ENCODE data around the gene CSTF2T.

Gene CSTF2T

GRCh38 chr10:51683031-51683691, 16.2 kb downstream of the CSTF2T start:
- no peak for TF ChIP-seq CTCF (IDR thresholded peaks at IDR 0.05; ENCODE audit: insufficient read depth, missing control alignments)
- DNase-seq (ENCODE audit: insufficient read length, low spot score), result no peak

GRCh38 chr10:51679841-51680240, 19.6 kb downstream of the CSTF2T start:
- no peak for TF ChIP-seq CTCF (IDR thresholded peaks at IDR 0.05; ENCODE audit: insufficient read depth, missing control alignments)
- FAIRE-seq (no peak), DNase-seq (ENCODE audit: insufficient read length, low spot score) (no peak)

More at GRCh38 chr10:51683031-51683691, 16.2 kb downstream of the CSTF2T start:
- no peak for FAIRE-seq

GRCh38 chr10:51675088-51675487, 24.3 kb downstream of the CSTF2T start:
- no peak for FAIRE-seq
- no peak for TF ChIP-seq CTCF (IDR thresholded peaks at IDR 0.05; ENCODE audit: insufficient read depth, missing control alignments)

GRCh38 chr10:51672039-51672535, 27.3 kb downstream of the CSTF2T start:
- DNase-seq (ENCODE audit: insufficient read length, low spot score) (no peak), FAIRE-seq (no peak)
- TF ChIP-seq CTCF (IDR thresholded peaks at IDR 0.05; ENCODE audit: insufficient read depth, missing control alignments), result no peak

More at GRCh38 chr10:51675088-51675487, 24.3 kb downstream of the CSTF2T start:
- no peak for DNase-seq (ENCODE audit: insufficient read length, low spot score)

- DNase-seq (ENCODE audit: insufficient read length, low spot score) (no peak), FAIRE-seq (no peak)
- no peak for TF ChIP-seq CTCF (IDR thresholded peaks at IDR 0.05; ENCODE audit: insufficient read depth, missing control alignments)
Measured at GRCh38 chr10:51669041-51669440, 30.4 kb downstream of the CSTF2T start.

- DNase-seq (ENCODE audit: insufficient read length, low spot score), result no peak
- TF ChIP-seq CTCF (IDR thresholded peaks at IDR 0.05; ENCODE audit: insufficient read depth, missing control alignments), result no peak
- FAIRE-seq, result no peak
Measured at GRCh38 chr10:51668336-51668689, 31.1 kb downstream of the CSTF2T start.

- no peak for FAIRE-seq
- DNase-seq (ENCODE audit: insufficient read length, low spot score), result no peak
- TF ChIP-seq CTCF (IDR thresholded peaks at IDR 0.05; ENCODE audit: insufficient read depth, missing control alignments), result no peak
Measured at GRCh38 chr10:51667678-51668335, 31.6 kb downstream of the CSTF2T start.
